ENCODE measurements around the gene B3GNT4.

DNA sequence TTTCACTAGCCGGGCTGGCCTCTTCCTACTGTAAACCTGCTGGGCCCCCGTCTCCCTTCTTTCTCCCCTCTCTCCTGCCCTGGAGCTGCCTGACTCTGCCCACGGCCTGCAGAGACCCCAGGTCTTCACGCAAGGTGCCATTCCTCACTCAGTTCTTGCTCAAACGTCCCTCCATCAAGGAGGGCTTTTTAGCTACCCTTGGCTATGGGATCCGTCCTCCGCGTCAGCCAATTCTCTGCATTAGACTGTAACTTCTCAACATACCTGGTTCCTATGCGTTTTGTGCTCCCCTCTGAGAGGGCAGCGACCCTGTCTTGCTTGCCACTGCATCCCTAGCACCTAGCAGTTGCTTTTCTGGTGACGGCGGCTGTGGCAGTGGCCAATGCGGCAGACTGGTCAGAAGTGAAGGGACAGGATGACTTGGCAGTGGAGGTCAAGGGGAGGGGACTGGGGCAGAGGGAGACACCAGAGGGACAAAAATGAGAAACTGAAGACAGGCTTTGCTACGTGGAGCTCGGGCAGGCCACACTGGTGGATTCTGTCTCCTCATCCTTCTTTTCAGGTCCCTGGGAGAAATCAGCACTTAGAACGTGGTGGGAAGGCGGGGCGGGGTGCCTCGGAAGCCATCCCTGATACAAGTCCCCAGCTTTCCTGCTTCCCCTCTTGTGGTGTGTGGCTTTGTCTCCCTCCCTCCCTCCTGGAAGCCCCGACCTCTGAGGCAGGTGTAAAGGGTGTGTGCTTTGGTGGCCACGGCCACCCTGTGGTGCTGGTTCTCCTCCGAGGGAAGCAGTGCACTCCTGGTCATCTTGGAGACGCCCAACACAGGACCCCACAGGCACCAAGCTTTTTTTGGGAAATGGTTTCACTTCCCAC, 1.8 kb downstream of the B3GNT4 start:
- TF ChIP-seq EZH2 (IDR thresholded peaks at IDR 0.05; ENCODE audit: low read depth), result no peak
- TF ChIP-seq, protein P1, sequence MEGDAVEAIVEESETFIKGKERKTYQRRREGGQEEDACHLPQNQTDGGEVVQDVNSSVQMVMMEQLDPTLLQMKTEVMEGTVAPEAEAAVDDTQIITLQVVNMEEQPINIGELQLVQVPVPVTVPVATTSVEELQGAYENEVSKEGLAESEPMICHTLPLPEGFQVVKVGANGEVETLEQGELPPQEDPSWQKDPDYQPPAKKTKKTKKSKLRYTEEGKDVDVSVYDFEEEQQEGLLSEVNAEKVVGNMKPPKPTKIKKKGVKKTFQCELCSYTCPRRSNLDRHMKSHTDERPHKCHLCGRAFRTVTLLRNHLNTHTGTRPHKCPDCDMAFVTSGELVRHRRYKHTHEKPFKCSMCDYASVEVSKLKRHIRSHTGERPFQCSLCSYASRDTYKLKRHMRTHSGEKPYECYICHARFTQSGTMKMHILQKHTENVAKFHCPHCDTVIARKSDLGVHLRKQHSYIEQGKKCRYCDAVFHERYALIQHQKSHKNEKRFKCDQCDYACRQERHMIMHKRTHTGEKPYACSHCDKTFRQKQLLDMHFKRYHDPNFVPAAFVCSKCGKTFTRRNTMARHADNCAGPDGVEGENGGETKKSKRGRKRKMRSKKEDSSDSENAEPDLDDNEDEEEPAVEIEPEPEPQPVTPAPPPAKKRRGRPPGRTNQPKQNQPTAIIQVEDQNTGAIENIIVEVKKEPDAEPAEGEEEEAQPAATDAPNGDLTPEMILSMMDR (conservative IDR thresholded peaks at IDR 0.05), result no peak
